ENCODE measurements around the gene MXI1. TPM values are rescaled to one million over a fixed set of nuclear protein-coding genes. Genes with fewer than 3 reads are reported as not detected.
"Not testable (repeated sequence)": the region's sequence is repeated elsewhere in the genome, so short reads cannot be mapped to it uniquely, and the experiment has no call there.

Gene MXI1
- total RNA-seq, 2 donors from 2014 or later = 38.7 to 43.0 TPM

- intact Hi-C loops (cut with DNase I) = no loop called here
- ATAC-seq (peak in 1 of 2 donors; percentile 63), DNase-seq (no peak)
Observed at GRCh38 chr10:110260746-110261477, 53.5 kb downstream of the MXI1 start.

- intact Hi-C loops (cut with DNase I) = no loop called here
- ATAC-seq (no peak), DNase-seq (no peak)
Observed at GRCh38 chr10:110263164-110263563, 55.8 kb downstream of the MXI1 start.

- no peak for DNase-seq
- intact Hi-C loops (cut with DNase I) = loop anchor here in 1 of 2 donors (5.0 kb wide), 1 partner anchor 38 kb away; no protein-coding TSS in a partner anchor
- no peak for ATAC-seq
Observed at GRCh38 chr10:110265573-110266193, 58.3 kb downstream of the MXI1 start.

GRCh38 chr10:110267276-110267675 is 59.9 kb downstream of the MXI1 start:
- ATAC-seq (no peak), DNase-seq (no peak)
- intact Hi-C loops (cut with DNase I) = loop anchor here in 1 of 2 donors (5.0 kb wide), 1 partner anchor 40 kb away; no protein-coding TSS in a partner anchor

- ATAC-seq (peak; percentile 51 to 71), DNase-seq (no peak)
- intact Hi-C loops (cut with DNase I) = loop anchor here in 1 of 2 donors (5.0 kb wide), 1 partner anchor 41 kb away; no protein-coding TSS in a partner anchor
Observed at GRCh38 chr10:110268442-110268841, 61.0 kb downstream of the MXI1 start.

- intact Hi-C loops (cut with DNase I) = loop anchor here in 1 of 2 donors (5.0 kb wide), 1 partner anchor 42 kb away; no protein-coding TSS in a partner anchor
- DNase-seq (no peak), ATAC-seq (no peak)
Observed at GRCh38 chr10:110268971-110269370, 61.6 kb downstream of the MXI1 start.

GRCh38 chr10:110269374-110270318 is 62.2 kb downstream of the MXI1 start:
- DNase-seq = peak; percentile 24
- intact Hi-C loops (cut with DNase I) = loop anchor here in 1 of 2 donors (5.0 kb wide), 2 partner anchors 42 to 387 kb away; no protein-coding TSS in a partner anchor
- ATAC-seq = peak; percentile 74 to 83

GRCh38 chr10:110272995-110273394 is 65.6 kb downstream of the MXI1 start:
- intact Hi-C loops (cut with DNase I) = loop anchor here in 1 of 2 donors (5.0 kb wide), 1 partner anchor 391 kb away; no protein-coding TSS in a partner anchor
- DNase-seq, ATAC-seq: not testable (repeated sequence)

GRCh38 chr10:110273474-110273873 is 66.1 kb downstream of the MXI1 start:
- peak; percentile 78 for DNase-seq
- intact Hi-C loops (cut with DNase I) = loop anchor here in 1 of 2 donors (5.0 kb wide), 1 partner anchor 391 kb away; no protein-coding TSS in a partner anchor
- peak; percentile 60 to 68 for ATAC-seq

GRCh38 chr10:110274072-110274627 is 66.7 kb downstream of the MXI1 start:
- DNase-seq = no peak
- intact Hi-C loops (cut with DNase I) = loop anchor here in 1 of 2 donors (5.0 kb wide), 1 partner anchor 392 kb away; no protein-coding TSS in a partner anchor
- ATAC-seq = peak in 1 of 2 donors; percentile 10

- no peak for DNase-seq
- intact Hi-C loops (cut with DNase I) = loop anchor here (5.0 kb wide), 3 partner anchors 47 to 392 kb away; no protein-coding TSS in a partner anchor
- no peak for ATAC-seq
Observed at GRCh38 chr10:110274647-110275046, 67.2 kb downstream of the MXI1 start.

GRCh38 chr10:110275128-110275729 is 67.8 kb downstream of the MXI1 start:
- no peak for ATAC-seq
- intact Hi-C loops (cut with DNase I) = loop anchor here in 1 of 2 donors (5.0 kb wide), 2 partner anchors 48 to 138 kb away; no protein-coding TSS in a partner anchor
- DNase-seq = no peak

- intact Hi-C loops (cut with DNase I) = loop anchor here in 1 of 2 donors (5.0 kb wide), 2 partner anchors 49 to 139 kb away; no protein-coding TSS in a partner anchor
- ATAC-seq (no peak), DNase-seq (no peak)
Observed at GRCh38 chr10:110276603-110277002, 69.2 kb downstream of the MXI1 start.

- DNase-seq (no peak), ATAC-seq (no peak)
- intact Hi-C loops (cut with DNase I) = loop anchor here in 1 of 2 donors (5.0 kb wide), 2 partner anchors 50 to 140 kb away; no protein-coding TSS in a partner anchor
Observed at GRCh38 chr10:110277591-110277990, 70.2 kb downstream of the MXI1 start.

- DNase-seq = no peak
- no peak for ATAC-seq
- intact Hi-C loops (cut with DNase I) = loop anchor here (2.0 to 5.0 kb wide), 4 partner anchors 51 to 142 kb away; no protein-coding TSS in a partner anchor
Observed at GRCh38 chr10:110278562-110279406, 71.4 kb downstream of the MXI1 start.

GRCh38 chr10:110279407-110279986 is 72.1 kb downstream of the MXI1 start:
- peak; percentile 45 for DNase-seq
- ATAC-seq = peak; percentile 76 to 90
- intact Hi-C loops (cut with DNase I) = loop anchor here (2.0 to 5.0 kb wide), 4 partner anchors 52 to 143 kb away; no protein-coding TSS in a partner anchor

Data from left cardiac atrium (tissue), 4 donors.